K562 (cell line): ENCODE data around the gene OPRM1. TPM values are rescaled to one million over a fixed set of nuclear protein-coding genes. Genes with fewer than 3 reads are reported as not detected.

Experiments
- polyA plus RNA-seq, 8 experiments: library from polyadenylated mRNA; depleted of rRNA in 4 of 8; stranded (reverse) in 5 of 8; unstranded in 3 of 8; fragments of >200 nt; fragmentation: Nextera tagmentation in 2 of 8; fragmentation: Illumina TruSeq in 1 of 8; extraction: Ambion mirVana in 2 of 8; extraction: Trizol in 1 of 8; gene quantifications; 2 replicates each; pipeline versions ENCODE4 v1.2.1 to v1.2.3, GENCODE V29; 2011 to 2014; ENCODE audit warnings: inconsistent platforms in 1 of 8, missing spikeins in 1 of 8
- total RNA-seq, 7 experiments: library from RNA; depleted of rRNA in 6 of 7; stranded (reverse); fragments of >200 nt in 6 of 7; fragmentation: Illumina TruSeq in 2 of 7; extraction: Trizol in 2 of 7; gene quantifications; 2 replicates each; pipeline versions ENCODE4 v1.2.1 to v1.2.3, GENCODE V29; 2011 to 2021; ENCODE audit warnings: low replicate concordance in 1 of 7
- TF ChIP-seq, protein P1 (sequence below): fragments of 450-650 bp; IDR thresholded peaks from 2 replicates; pipeline ENCODE4 v1.6.1; 2017; ENCODE audit warnings: antibody characterized with exemption
- TF ChIP-seq, protein P2 (sequence below), 2 experiments: IDR thresholded peaks; 2 replicates each; pipeline ENCODE4 v1.6.1; 2011; ENCODE audit warnings: borderline replicate concordance in 1 of 2, control low read depth in 1 of 2, low read depth in 1 of 2, low read length in 1 of 2, mild to moderate bottlenecking in 1 of 2, mixed read lengths in 1 of 2, moderate library complexity in 1 of 2; ENCODE audit not compliant: insufficient read depth in 1 of 2, insufficient read length in 1 of 2, poor library complexity in 1 of 2, severe bottlenecking in 1 of 2; ENCODE audit errors: extremely low read depth in 1 of 2
- TF ChIP-seq, protein P3 (sequence below), 2 experiments: fragments of 450-650 bp in 1 of 2; sonication (generic) in 1 of 2; formaldehyde crosslinking in 1 of 2; IDR thresholded peaks; 2 replicates each; pipeline versions ENCODE4 v1.7.1 to v1.9.0; 2016 to 2022; ENCODE audit warnings: inconsistent platforms in 1 of 2, mild to moderate bottlenecking in 1 of 2, missing genetic modification reagents in 1 of 2

OPRM1 gene
- total and polyA plus RNA-seq, 9 of the 15 experiments (the other 6 are each of a cell fraction or from before 2014, with no cell fraction given), result not detected

DNA sequence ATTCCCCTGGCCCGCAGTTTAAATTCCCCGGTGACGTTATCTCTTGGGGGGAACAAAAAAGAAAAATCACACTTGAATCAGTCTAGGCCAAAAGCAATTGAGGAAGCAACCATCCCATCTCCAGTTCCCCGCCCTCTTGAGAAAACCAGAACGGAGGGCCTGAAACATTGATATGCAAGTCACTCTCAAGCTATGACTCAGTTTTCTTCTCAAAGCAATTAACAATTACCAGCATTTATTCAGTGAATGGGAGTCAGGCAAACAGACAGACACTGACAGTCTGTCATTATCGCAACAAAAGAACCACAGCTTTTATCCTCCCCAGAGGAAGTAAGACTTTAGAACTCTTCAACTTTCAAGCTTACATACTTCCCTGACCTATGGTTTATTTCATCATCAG lies 100.9 kb downstream of the OPRM1 start (continued):
- TF ChIP-seq, protein P1, sequence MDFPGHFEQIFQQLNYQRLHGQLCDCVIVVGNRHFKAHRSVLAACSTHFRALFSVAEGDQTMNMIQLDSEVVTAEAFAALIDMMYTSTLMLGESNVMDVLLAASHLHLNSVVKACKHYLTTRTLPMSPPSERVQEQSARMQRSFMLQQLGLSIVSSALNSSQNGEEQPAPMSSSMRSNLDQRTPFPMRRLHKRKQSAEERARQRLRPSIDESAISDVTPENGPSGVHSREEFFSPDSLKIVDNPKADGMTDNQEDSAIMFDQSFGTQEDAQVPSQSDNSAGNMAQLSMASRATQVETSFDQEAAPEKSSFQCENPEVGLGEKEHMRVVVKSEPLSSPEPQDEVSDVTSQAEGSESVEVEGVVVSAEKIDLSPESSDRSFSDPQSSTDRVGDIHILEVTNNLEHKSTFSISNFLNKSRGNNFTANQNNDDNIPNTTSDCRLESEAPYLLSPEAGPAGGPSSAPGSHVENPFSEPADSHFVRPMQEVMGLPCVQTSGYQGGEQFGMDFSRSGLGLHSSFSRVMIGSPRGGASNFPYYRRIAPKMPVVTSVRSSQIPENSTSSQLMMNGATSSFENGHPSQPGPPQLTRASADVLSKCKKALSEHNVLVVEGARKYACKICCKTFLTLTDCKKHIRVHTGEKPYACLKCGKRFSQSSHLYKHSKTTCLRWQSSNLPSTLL, result no peak
- TF ChIP-seq, protein P2, sequence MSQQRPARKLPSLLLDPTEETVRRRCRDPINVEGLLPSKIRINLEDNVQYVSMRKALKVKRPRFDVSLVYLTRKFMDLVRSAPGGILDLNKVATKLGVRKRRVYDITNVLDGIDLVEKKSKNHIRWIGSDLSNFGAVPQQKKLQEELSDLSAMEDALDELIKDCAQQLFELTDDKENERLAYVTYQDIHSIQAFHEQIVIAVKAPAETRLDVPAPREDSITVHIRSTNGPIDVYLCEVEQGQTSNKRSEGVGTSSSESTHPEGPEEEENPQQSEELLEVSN (IDR thresholded peaks at IDR 0.05; ENCODE audit: borderline replicate concordance in 1 of 2, extremely low read depth in 1 of 2, insufficient read depth in 1 of 2, insufficient read length in 1 of 2, low read depth in 1 of 2, low read length in 1 of 2, poor library complexity in 1 of 2, severe bottlenecking in 1 of 2), result no peak
- TF ChIP-seq, protein P3, sequence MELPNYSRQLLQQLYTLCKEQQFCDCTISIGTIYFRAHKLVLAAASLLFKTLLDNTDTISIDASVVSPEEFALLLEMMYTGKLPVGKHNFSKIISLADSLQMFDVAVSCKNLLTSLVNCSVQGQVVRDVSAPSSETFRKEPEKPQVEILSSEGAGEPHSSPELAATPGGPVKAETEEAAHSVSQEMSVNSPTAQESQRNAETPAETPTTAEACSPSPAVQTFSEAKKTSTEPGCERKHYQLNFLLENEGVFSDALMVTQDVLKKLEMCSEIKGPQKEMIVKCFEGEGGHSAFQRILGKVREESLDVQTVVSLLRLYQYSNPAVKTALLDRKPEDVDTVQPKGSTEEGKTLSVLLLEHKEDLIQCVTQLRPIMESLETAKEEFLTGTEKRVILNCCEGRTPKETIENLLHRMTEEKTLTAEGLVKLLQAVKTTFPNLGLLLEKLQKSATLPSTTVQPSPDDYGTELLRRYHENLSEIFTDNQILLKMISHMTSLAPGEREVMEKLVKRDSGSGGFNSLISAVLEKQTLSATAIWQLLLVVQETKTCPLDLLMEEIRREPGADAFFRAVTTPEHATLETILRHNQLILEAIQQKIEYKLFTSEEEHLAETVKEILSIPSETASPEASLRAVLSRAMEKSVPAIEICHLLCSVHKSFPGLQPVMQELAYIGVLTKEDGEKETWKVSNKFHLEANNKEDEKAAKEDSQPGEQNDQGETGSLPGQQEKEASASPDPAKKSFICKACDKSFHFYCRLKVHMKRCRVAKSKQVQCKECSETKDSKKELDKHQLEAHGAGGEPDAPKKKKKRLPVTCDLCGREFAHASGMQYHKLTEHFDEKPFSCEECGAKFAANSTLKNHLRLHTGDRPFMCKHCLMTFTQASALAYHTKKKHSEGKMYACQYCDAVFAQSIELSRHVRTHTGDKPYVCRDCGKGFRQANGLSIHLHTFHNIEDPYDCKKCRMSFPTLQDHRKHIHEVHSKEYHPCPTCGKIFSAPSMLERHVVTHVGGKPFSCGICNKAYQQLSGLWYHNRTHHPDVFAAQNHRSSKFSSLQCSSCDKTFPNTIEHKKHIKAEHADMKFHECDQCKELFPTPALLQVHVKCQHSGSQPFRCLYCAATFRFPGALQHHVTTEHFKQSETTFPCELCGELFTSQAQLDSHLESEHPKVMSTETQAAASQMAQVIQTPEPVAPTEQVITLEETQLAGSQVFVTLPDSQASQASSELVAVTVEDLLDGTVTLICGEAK (IDR thresholded peaks at IDR 0.05), result no peak
- TF ChIP-seq, protein P3 (CRISPR knock-in tag; IDR thresholded peaks at IDR 0.05), result no peak
- TF ChIP-seq, all 486 proteins: peak for 0
